ENCODE results near the gene ANKRD44.

The ANKRD44 gene

DNA sequence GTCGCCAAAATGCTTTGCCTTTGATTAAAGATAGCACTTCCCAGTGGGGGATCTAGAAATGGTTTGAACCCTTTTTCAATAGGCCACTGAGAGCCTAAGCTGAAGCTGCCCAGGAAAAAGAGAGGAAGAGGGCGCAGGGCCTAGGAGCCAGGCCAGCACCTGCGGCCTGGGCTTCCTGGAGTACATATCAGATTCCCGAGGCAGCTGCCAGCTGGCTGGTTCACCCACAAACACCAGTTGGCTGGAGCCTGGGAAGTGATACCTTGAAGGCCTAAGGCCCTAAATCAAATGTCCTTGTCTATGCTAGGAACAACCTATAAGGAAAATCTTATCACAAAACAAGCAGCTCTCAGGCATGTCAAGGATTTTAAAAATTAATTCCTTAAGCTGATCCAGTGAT, 37.1 kb downstream of the ANKRD44 start:
- H3K18ac ChIP-seq (ENCODE audit: low read depth in 1 of 2, low read length in 2 of 2) = no peak overlapping the region
- H3K4me3 ChIP-seq (ENCODE audit: insufficient read depth in 1 of 2, low read depth in 1 of 2, low read length in 2 of 2) = no peak overlapping the region
- H3K79me1 ChIP-seq (replicated peaks; ENCODE audit: low read length, poor library complexity, severe bottlenecking) = peaks cover 17% of the 10 kb centered on the region
- no peaks in the 10 kb centered on the region for H3K27me3 ChIP-seq (ENCODE audit: control insufficient read depth in 1 of 2, insufficient read depth in 1 of 2, low read length in 2 of 2)
- H3K27ac ChIP-seq (ENCODE audit: low read length, poor library complexity, severe bottlenecking) = no peak overlapping the region
- H3K36me3 ChIP-seq (ENCODE audit: control insufficient read depth in 1 of 2, insufficient read depth in 2 of 2, low read depth in 1 of 2, low read length in 2 of 2) = no peaks in the 10 kb centered on the region
- no peak overlapping the region for H2BK120ac ChIP-seq (ENCODE audit: low read depth, low read length)
- no peak overlapping the region for H2AFZ ChIP-seq (ENCODE audit: low read depth, low read length)
- no peak overlapping the region for H4K91ac ChIP-seq (ENCODE audit: low read length)
- H3K23ac ChIP-seq (ENCODE audit: low read length in 2 of 2) = no peak overlapping the region
- no peak overlapping the region for H3K14ac ChIP-seq (ENCODE audit: low read length in 2 of 2)
- no peak for DNase-seq
- 76% methylated on average over 4 of the region's 4 CpGs for WGBS
- H2BK5ac ChIP-seq (ENCODE audit: low read depth, low read length, poor library complexity, severe bottlenecking) = no peak overlapping the region
- no peak overlapping the region for H2BK15ac ChIP-seq (ENCODE audit: low read depth, poor library complexity, severe bottlenecking)
- no peaks in the 10 kb centered on the region for H3K4me1 ChIP-seq (ENCODE audit: control insufficient read depth, insufficient read depth, low read depth, low read length)
- H2AK5ac ChIP-seq (ENCODE audit: low read length, severe bottlenecking) = no peak overlapping the region
- H3K9ac ChIP-seq (ENCODE audit: low read length) = no peak overlapping the region
- no peak overlapping the region for H4K8ac ChIP-seq (ENCODE audit: low read length)
- no peak overlapping the region for H3K4ac ChIP-seq (ENCODE audit: low read depth in 1 of 2, low read length in 2 of 2)
- H3K9me3 ChIP-seq (ENCODE audit: control insufficient read depth, low read length) = no peaks in the 10 kb centered on the region
- H2BK12ac ChIP-seq (ENCODE audit: low read length in 2 of 2) = no peak overlapping the region
- no peak overlapping the region for H3K4me2 ChIP-seq (ENCODE audit: low read length, poor library complexity, severe bottlenecking)

DNA sequence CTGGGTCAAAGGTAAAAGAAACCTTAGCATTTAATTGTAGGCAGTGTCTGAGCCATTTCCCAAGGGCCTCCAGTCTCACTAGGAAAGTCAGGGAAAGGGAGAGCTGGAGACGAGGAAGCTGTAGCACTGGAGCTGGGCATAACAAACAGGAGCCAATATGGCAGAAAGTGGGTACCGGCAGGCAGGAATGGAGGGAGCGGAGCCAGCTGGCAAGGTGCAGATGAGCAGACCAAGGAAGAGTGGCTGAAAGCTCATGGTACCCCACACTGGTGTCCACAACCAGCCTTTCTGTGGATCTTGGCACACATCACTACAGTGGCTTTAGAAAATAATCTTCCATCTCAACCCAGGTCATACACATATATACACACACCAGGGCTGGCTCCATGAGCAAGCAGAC, 40.0 kb downstream of the ANKRD44 start:
- no peak for DNase-seq
- H3K18ac ChIP-seq (ENCODE audit: low read depth in 1 of 2, low read length in 2 of 2) = no peak overlapping the region
- H2BK120ac ChIP-seq (ENCODE audit: low read depth, low read length) = no peak overlapping the region
- no peak overlapping the region for H2AFZ ChIP-seq (ENCODE audit: low read depth, low read length)
- H3K4me1 ChIP-seq (ENCODE audit: control insufficient read depth, insufficient read depth, low read depth, low read length) = no peaks in the 10 kb centered on the region
- no peak overlapping the region for H2BK12ac ChIP-seq (ENCODE audit: low read length in 2 of 2)
- no peak overlapping the region for H3K4me2 ChIP-seq (ENCODE audit: low read length, poor library complexity, severe bottlenecking)
- H3K4ac ChIP-seq (ENCODE audit: low read depth in 1 of 2, low read length in 2 of 2) = no peak overlapping the region
- no peak overlapping the region for H3K23ac ChIP-seq (ENCODE audit: low read length in 2 of 2)
- H3K4me3 ChIP-seq (ENCODE audit: insufficient read depth in 1 of 2, low read depth in 1 of 2, low read length in 2 of 2) = no peak overlapping the region
- no peak overlapping the region for H4K91ac ChIP-seq (ENCODE audit: low read length)
- no peak overlapping the region for H3K14ac ChIP-seq (ENCODE audit: low read length in 2 of 2)
- no peak overlapping the region for H3K27ac ChIP-seq (ENCODE audit: low read length, poor library complexity, severe bottlenecking)
- peaks cover 0 to 2% of the 10 kb centered on the region in 2 experiments for H3K27me3 ChIP-seq (ENCODE audit: control insufficient read depth in 1 of 2, insufficient read depth in 1 of 2, low read length in 2 of 2)
- no peak overlapping the region for H2BK5ac ChIP-seq (ENCODE audit: low read depth, low read length, poor library complexity, severe bottlenecking)
- no peaks in the 10 kb centered on the region for H3K36me3 ChIP-seq (ENCODE audit: control insufficient read depth in 1 of 2, insufficient read depth in 2 of 2, low read depth in 1 of 2, low read length in 2 of 2)
- no peak overlapping the region for H3K9ac ChIP-seq (ENCODE audit: low read length)
- WGBS = 97% methylated on average over 3 of the region's 3 CpGs
- H3K9me3 ChIP-seq (ENCODE audit: control insufficient read depth, low read length) = no peaks in the 10 kb centered on the region
- no peak overlapping the region for H4K8ac ChIP-seq (ENCODE audit: low read length)
- no peak overlapping the region for H2BK15ac ChIP-seq (ENCODE audit: low read depth, poor library complexity, severe bottlenecking)
- peaks cover 17% of the 10 kb centered on the region for H3K79me1 ChIP-seq (replicated peaks; ENCODE audit: low read length, poor library complexity, severe bottlenecking)
- no peak overlapping the region for H2AK5ac ChIP-seq (ENCODE audit: low read length, severe bottlenecking)

DNA sequence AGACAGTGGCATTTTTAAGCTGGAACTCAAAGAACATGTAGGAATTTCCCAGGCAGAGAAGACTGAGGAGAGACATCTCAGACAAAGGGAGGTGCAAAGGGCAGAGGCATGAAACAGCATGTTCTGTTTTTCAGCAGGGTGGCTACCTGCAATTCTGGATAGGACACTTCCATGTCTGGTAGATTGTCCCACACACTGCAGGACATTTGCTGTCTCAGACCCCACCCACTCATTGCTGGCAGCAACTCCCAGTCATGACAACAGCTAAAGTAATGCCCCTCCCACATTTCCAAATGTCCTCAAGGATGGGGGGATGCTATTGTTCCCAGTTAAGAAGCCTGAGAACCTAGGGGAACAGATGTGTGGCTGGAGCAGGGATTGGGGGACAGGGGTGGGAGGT, 40.8 kb downstream of the ANKRD44 start:
- no peak overlapping the region for H2AK5ac ChIP-seq (ENCODE audit: low read length, severe bottlenecking)
- H2BK12ac ChIP-seq (ENCODE audit: low read length in 2 of 2) = no peak overlapping the region
- H3K4me3 ChIP-seq (ENCODE audit: insufficient read depth in 1 of 2, low read depth in 1 of 2, low read length in 2 of 2) = no peak overlapping the region
- H3K4me2 ChIP-seq (ENCODE audit: low read length, poor library complexity, severe bottlenecking) = no peak overlapping the region
- no peak overlapping the region for H2AFZ ChIP-seq (ENCODE audit: low read depth, low read length)
- H3K36me3 ChIP-seq (ENCODE audit: control insufficient read depth in 1 of 2, insufficient read depth in 2 of 2, low read depth in 1 of 2, low read length in 2 of 2) = no peaks in the 10 kb centered on the region
- peak overlapping the region in 1 of 2 experiments; percentile 16 for H3K18ac ChIP-seq (ENCODE audit: low read depth in 1 of 2, low read length in 2 of 2)
- peak overlapping the region; percentile 54 for H4K91ac ChIP-seq (ENCODE audit: low read length)
- no peak overlapping the region for H2BK120ac ChIP-seq (ENCODE audit: low read depth, low read length)
- H2BK5ac ChIP-seq (ENCODE audit: low read depth, low read length, poor library complexity, severe bottlenecking) = no peak overlapping the region
- H3K9ac ChIP-seq (ENCODE audit: low read length) = no peak overlapping the region
- H4K8ac ChIP-seq (ENCODE audit: low read length) = no peak overlapping the region
- H2BK15ac ChIP-seq (ENCODE audit: low read depth, poor library complexity, severe bottlenecking) = no peak overlapping the region
- H3K79me1 ChIP-seq (replicated peaks; ENCODE audit: low read length, poor library complexity, severe bottlenecking) = peaks cover 17% of the 10 kb centered on the region
- no peak for DNase-seq
- no peak overlapping the region for H3K23ac ChIP-seq (ENCODE audit: low read length in 2 of 2)
- H3K27ac ChIP-seq (ENCODE audit: low read length, poor library complexity, severe bottlenecking) = no peak overlapping the region
- H3K9me3 ChIP-seq (ENCODE audit: control insufficient read depth, low read length) = no peaks in the 10 kb centered on the region
- peaks cover 0 to 2% of the 10 kb centered on the region in 2 experiments for H3K27me3 ChIP-seq (ENCODE audit: control insufficient read depth in 1 of 2, insufficient read depth in 1 of 2, low read length in 2 of 2)
- H3K4me1 ChIP-seq (ENCODE audit: control insufficient read depth, insufficient read depth, low read depth, low read length) = no peaks in the 10 kb centered on the region
- peak overlapping the region in 1 of 2 experiments; percentile 31 for H3K4ac ChIP-seq (ENCODE audit: low read depth in 1 of 2, low read length in 2 of 2)
- H3K14ac ChIP-seq (ENCODE audit: low read length in 2 of 2) = no peak overlapping the region

DNA sequence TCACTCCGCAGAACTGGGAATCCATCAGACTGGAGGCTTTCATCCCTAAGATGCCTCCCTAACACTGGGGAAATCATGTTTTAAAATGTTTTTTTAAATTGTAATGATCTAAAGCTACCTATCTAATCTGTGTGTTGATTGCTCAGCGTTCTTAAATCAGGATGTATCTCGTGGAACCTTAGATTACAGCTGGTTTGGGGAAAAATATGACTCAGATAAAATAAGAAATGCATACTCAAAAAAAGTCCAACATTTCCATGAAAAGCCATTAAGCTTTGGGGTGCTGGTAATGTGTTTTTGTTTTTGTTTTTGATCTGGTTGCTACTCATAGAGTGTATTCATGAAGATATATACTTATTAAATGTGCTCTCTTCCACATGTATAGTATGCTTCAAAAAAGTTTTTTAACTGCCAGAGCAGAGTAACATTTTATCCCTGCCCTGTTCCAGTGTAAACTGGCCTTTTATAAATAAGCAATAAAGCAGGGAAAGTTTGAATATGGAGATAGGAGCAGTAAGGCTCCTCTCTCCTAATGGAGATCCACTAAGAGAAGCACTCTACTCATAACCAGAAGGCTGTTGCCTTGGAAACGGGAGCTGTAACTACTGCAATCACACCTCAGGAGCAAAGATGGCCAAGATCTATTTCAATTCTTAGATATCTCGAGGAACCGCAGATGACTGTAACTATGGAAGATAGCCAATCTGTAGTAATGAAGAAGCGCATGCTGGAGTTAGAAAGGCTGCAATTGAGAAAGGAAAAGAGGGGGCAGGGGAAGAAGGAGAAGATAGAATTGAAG, 41.6 kb downstream of the ANKRD44 start:
- Histone ChIP-seq H2BK15ac (ENCODE audit: low read depth, poor library complexity, severe bottlenecking) (no peak overlapping the region), H3K4me2 (ENCODE audit: low read length, poor library complexity, severe bottlenecking) (no peak overlapping the region), H3K36me3 (ENCODE audit: control insufficient read depth in 1 of 2, insufficient read depth in 2 of 2, low read depth in 1 of 2, low read length in 2 of 2) (no peaks in the 10 kb centered on the region), H4K91ac (ENCODE audit: low read length) (no peak overlapping the region), H3K27me3 (ENCODE audit: control insufficient read depth in 1 of 2, insufficient read depth in 1 of 2, low read length in 2 of 2) (peaks cover 0 to 2% of the 10 kb centered on the region in 2 experiments), H2BK120ac (ENCODE audit: low read depth, low read length) (no peak overlapping the region), H3K14ac (ENCODE audit: low read length in 2 of 2) (no peak overlapping the region), H3K4ac (ENCODE audit: low read depth in 1 of 2, low read length in 2 of 2) (no peak overlapping the region), H3K9me3 (ENCODE audit: control insufficient read depth, low read length) (no peaks in the 10 kb centered on the region), H2BK12ac (ENCODE audit: low read length in 2 of 2) (no peak overlapping the region), H3K18ac (ENCODE audit: low read depth in 1 of 2, low read length in 2 of 2) (no peak overlapping the region), H4K8ac (ENCODE audit: low read length) (no peak overlapping the region), H3K27ac (ENCODE audit: low read length, poor library complexity, severe bottlenecking) (no peak overlapping the region), H3K4me1 (ENCODE audit: control insufficient read depth, insufficient read depth, low read depth, low read length) (no peaks in the 10 kb centered on the region), H3K79me1 (replicated peaks; ENCODE audit: low read length, poor library complexity, severe bottlenecking) (peaks cover 19% of the 10 kb centered on the region), H3K4me3 (ENCODE audit: insufficient read depth in 1 of 2, low read depth in 1 of 2, low read length in 2 of 2) (no peak overlapping the region), H2AK5ac (ENCODE audit: low read length, severe bottlenecking) (no peak overlapping the region), H2BK5ac (ENCODE audit: low read depth, low read length, poor library complexity, severe bottlenecking) (no peak overlapping the region), H2AFZ (ENCODE audit: low read depth, low read length) (no peak overlapping the region), H3K23ac (ENCODE audit: low read length in 2 of 2) (no peak overlapping the region), H3K9ac (ENCODE audit: low read length) (no peak overlapping the region)
- 95% methylated on average over 4 of the region's 7 CpGs for WGBS
- no peak for DNase-seq
